GM18511 (cell line): ENCODE measurements around the gene ADAM30.

Experiments
- ATAC-seq: cut with Tn5 transposase; IDR thresholded peaks from one replicate; pipeline ENCODE4 v1.9.1; 2021; ENCODE audit warnings: mild to moderate bottlenecking, moderate library complexity; ENCODE audit not compliant: unreplicated experiment

The ADAM30 gene

GRCh38 chr1:119909890-119910596, 13.7 kb upstream of the ADAM30 start:
- ATAC-seq = no peak

DNA sequence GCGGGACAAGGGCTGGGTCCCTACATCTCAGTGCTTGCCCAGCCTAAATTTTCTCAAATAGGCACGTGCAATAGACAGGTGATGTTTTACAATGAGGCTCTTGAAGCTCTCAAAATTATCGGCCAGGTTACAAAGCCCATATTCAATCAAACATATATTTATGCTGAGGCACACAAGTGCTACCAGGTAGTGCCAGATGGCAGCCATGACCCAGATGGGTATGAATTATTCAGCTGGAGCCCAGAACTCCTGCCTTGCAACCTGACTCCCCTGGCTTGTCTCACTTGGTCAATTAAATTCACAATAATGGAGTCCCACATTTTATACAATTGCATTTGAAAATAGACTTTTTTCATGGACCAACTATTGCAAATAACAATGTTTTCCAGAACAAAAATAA, 12.3 kb upstream of the ADAM30 start:
- ATAC-seq = no peak

GRCh38 chr1:119906927-119907652, 10.8 kb upstream of the ADAM30 start:
- no peak for ATAC-seq

DNA sequence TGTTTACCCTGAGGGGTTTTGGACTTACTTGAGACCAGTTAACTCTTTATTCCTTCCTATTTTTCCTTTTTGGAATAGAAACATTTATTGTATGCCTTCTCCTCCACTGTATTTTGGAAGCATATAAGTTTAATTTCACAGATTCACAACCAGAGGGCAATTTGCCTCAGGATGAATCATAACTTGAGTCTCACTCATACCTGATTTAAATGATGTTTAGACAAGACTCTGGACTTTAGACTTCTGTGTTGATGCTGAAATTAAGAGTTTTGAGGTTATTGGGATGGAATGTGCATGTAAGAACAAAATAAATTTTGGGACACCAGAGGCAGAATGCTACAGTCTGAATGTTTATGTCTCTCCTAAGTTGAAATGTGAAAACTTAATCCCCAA, 7.1 kb upstream of the ADAM30 start:
- no peak for ATAC-seq

DNA sequence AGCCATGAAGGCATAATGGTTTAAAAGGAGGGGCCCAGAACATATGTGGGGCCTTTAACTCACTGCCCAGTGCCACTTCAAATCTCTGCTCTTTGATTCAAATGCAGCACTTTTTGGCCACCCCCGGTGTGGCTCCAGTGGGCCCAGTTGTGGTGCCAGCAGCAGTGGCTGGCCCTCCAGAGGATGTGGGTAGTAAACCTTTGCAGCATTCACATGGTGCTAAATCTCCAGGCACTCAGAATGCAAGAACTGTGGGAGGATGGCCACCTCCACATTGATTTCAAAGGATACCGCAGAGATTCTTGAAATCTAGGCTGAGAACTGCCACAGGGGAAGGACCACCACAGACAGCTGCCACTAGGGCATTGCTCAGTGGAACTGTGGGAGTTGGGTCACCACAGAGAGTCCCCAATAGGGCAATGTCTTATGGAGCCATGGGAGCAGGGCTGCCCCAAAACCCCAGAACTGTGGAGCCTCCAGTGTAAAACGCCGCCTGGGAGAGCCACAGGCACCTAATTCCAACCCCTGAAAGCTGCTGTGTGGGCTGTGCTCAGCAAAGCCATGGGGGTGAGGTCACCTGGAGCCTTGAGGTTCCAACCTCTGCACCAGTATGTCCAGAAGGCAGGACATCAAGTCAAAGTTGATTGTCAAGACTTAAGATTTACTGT, 6.6 kb upstream of the ADAM30 start:
- ATAC-seq = no peak

DNA sequence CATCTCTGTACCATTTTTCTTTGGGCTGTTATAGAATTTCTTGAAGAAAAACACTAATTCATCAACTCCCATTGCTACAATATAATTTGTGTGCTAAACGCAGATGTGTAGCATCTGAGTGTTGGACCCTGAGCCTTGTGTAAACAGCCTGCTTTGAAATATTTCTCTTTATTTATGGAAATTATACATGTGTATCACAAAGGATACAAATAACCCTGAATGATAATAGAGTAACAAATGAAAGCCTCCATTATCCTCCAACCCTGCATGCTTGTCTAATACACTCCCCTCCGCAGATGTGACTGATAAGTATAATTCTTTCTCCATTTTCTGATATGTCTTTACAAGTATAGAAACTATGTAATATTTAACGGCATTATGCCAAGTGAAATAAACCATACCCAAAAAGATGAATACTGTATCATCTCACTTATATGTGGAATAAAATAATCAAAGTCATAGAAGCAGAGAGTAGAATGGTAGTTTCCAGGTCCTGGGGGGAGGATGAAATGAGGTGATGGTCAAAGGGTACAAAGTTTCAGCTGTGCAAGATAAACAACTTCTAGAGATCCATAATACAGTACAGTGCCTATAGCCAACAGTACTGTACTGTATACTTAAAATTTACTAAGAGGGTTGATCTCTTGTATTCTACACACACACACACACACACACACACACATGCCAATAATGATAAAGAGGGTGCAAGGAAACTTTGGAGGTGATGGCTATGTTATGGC, 2.8 kb upstream of the ADAM30 start:
- no peak for ATAC-seq

DNA sequence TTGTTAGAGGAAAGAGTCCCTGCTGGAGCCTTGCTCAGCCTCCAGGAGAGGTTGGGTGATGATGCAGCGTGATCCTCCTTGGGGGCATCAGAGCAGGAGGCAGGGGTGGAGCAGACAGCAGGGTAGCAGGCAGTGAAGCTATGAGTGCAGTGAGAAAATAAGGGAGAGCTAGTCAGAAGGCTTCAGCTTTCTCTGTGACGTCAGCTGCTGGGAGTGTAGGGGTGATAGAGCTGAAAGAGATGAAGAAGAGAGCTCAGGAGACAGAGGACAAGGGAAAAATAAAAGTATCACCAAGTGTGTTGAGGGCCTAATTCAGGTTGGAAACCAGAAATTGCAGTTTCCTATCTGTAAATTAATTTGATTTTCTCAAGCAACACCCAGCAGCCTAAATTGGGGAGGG, 2.2 kb upstream of the ADAM30 start:
- no peak for ATAC-seq

GRCh38 chr1:119895102-119895501, 1.2 kb downstream of the ADAM30 start:
- no peak for ATAC-seq

- ATAC-seq = no peak
These were observed 2.3 kb downstream of the ADAM30 start for GRCh38 chr1:119893827-119894700.

DNA sequence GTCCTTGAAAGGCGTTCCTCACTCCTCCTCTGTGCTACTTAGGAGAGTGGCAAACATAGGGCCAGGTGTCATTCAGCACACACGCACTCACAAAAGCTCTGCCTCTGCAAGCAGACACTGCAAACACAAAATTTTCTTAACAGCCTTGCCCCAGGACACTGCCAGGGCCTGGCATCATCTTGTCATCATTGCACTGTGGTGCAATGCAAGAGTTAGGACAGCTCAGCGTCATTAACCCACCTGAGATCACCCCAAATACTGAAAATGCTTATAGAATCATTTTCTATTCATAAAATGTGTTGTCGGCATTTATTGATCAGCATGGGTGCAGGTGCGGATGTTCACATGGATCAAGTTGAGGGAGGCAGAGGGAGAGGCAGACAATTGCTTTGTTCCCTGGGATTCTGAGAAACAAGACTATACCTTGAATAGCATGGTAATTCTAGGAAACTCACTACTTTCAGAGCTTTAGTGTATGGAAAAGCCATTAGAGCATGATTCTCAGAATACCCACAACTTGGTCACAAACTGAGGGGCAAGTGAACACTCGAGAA, 3.0 kb downstream of the ADAM30 start:
- no peak for ATAC-seq

- ATAC-seq = no peak
These were observed 4.9 kb downstream of the ADAM30 start for GRCh38 chr1:119891386-119891785.

- ATAC-seq = no peak
These were observed 7.8 kb downstream of the ADAM30 start for GRCh38 chr1:119888476-119888875.

DNA sequence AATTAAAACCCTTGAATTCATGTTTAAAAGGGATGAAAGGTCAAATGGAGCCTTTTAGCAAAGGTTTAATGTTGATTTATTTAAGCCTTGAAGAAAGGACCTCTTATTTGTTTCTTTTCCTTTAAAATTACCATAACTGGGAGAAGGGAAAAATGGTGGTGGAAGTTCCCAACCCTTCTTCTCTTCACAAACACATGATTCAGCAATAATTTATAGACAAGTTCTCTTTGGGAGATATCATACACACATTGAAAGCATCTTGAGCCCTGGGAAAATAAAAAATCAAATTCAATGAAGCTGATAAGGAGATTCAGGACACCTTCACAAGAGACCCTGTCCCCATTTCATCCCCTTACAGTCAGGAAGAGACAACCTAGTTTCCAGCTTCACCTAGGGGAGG, 8.9 kb downstream of the ADAM30 start:
- ATAC-seq = no peak

DNA sequence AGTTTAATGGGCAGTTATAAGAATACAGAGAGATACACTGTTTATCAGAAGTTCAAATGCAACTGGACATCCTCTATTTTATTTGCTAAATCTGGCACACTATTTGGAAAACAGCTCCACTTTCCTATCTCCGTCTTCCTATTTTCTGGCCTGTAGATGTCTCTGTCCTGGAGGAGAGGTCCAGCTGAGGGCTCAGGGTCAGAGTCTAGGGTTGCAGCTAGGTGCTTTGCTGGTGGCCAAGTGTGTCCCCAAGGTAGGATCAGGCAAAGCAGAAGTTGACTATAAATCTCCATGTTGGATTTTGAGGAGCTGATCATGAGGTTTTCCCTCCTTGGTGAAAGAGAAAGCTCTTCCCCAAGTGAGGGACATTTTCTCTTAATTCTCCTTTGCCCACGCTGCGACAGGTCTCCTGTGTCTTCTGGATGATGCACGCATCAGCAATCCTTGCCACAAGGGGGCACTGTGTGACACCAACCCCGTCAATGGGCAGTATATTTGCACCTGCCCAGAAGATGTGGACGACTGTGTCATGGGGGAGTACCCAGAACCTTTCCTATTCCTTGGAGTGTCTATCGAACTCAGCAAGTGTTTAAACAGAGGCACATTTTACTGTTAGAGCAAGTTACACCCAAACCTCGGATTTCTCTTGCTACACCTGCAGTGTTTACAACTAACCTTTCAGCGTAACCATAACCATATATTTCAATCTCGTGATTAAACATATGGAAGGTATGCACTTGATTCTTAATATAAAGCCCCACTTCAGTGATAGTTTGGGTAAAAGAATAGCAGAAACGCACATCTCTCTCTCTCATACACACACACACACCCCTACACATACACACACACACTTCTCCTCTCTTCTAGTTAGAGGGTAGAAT, 10.2 kb downstream of the ADAM30 start:
- no peak for ATAC-seq

DNA sequence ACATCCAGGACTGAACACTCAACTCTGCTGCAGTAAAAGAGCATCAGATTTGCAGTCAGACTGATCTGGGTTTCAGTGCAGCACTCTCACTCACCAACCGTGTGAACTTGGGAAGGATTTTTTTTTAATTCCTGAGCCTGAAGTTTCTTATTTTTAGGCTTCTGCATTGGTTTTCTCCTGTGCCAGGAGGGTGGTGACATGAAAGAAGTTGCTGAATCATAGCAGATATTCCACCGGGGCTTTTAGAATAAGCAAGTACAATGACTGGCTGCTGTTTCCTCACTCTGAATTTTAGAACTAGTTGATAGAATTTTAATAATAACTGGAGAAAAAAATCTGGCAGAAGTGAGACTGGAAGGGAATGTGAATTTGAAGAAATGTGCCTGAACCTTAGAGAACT, 11.6 kb downstream of the ADAM30 start:
- no peak for ATAC-seq

GRCh38 chr1:119883826-119884225, 12.5 kb downstream of the ADAM30 start:
- no peak for ATAC-seq

DNA sequence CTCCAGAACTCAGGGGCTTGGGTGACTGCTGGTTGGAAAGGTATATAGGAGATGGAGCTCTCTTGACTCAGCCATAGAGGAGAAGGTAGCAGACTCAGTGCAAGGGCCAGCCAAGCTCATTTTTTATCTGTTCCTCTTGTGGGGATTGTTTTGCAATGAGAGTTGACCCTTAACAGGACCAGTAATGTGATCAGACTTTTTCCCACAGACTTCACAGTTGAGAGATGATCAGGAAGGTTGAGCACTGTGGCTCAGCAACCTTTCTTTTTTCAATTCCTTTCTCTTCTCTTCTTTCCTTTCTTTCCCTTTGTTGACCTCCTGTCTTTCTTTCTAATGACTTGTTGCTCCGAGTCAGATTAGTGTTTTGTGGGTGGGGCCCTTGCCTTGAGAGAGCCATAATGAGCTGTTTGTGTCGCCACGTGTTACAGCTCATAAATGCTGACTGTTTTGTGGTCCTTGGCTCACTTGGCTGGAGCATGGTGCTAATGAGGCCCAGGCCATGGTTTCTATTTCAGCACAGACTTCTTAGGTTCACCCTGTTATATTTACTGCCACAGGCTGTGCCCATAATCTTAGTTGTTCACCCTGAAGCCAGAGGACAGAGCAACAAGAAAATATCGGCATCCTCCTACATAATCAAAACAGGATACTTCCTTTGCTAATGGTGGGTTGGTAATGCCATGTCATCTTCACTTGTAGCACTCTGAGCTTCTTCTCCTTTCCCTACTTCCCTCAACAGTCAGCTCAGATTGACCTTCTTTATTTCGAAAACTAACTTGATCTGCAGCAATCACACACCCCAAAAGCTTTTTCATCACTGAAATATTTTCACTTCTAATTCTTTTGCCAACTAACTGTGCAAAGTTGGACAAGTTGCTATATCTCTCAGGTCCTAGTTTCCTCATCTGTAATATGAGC, 13.9 kb downstream of the ADAM30 start:
- ATAC-seq = no peak
